ENCODE measurements around the gene SALL3. TPM values are rescaled to one million over a fixed set of nuclear protein-coding genes. Genes with fewer than 3 reads are reported as not detected.

The SALL3 gene
- total and polyA plus RNA-seq, 2 donors (not counting 3 experiments of a cell fraction or from before 2014, with no cell fraction given): not detected

DNA sequence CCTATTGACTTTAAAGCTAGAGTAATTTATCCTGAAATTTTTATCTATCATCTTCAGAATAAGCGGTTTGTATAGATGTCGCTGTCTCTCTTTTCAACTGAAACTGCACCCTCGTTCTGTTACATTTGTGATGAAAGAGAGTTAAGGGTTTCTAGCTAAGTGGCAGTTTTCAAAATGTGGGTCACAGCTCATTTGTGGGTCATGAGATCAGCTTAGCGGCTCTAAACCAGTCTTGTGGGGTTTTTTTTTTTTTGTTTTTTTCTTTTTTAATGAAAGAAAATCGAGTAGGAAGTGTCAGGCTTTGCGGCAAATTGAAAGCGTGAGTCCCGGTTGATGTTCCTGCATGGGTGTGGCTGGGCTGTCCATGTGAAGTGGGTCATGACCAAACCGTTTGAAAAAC, 31.2 kb downstream of the SALL3 start:
- POLR2A ChIA-PET: no interaction called here
- H3K4me2 ChIP-seq (ENCODE audit: insufficient read depth, low read length): no peak overlapping the region
- no peaks in the 10 kb centered on the region for H3K4me1 ChIP-seq (ENCODE audit: control insufficient read depth, extremely low read depth, insufficient read depth, low read length)
- TF ChIP-seq, protein P1, sequence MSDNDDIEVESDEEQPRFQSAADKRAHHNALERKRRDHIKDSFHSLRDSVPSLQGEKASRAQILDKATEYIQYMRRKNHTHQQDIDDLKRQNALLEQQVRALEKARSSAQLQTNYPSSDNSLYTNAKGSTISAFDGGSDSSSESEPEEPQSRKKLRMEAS (IDR thresholded peaks at IDR 0.05; ENCODE audit: insufficient read depth, insufficient read length): no peak
- TF ChIP-seq EZH2 (IDR thresholded peaks at IDR 0.05; ENCODE audit: borderline replicate concordance, low read depth, low read length, severe bottlenecking) (no peak), JUN (IDR thresholded peaks at IDR 0.05; ENCODE audit: borderline replicate concordance, insufficient read depth, insufficient read length, low read depth) (no peak), GATA2 (IDR thresholded peaks at IDR 0.05; ENCODE audit: insufficient read depth, insufficient read length, low read depth, low read length) (no peak), POLR2AphosphoS5 (IDR thresholded peaks at IDR 0.05; ENCODE audit: insufficient read depth, low read depth, low read length) (no peak), MYC (IDR thresholded peaks at IDR 0.05; ENCODE audit: low read depth, low read length) (no peak), POLR2A (IDR thresholded peaks at IDR 0.05; ENCODE audit: low read depth, low read length) (no peak), FOS (IDR thresholded peaks at IDR 0.05; ENCODE audit: borderline replicate concordance, insufficient read depth, low read length) (no peak)
- TF ChIP-seq, protein P2, sequence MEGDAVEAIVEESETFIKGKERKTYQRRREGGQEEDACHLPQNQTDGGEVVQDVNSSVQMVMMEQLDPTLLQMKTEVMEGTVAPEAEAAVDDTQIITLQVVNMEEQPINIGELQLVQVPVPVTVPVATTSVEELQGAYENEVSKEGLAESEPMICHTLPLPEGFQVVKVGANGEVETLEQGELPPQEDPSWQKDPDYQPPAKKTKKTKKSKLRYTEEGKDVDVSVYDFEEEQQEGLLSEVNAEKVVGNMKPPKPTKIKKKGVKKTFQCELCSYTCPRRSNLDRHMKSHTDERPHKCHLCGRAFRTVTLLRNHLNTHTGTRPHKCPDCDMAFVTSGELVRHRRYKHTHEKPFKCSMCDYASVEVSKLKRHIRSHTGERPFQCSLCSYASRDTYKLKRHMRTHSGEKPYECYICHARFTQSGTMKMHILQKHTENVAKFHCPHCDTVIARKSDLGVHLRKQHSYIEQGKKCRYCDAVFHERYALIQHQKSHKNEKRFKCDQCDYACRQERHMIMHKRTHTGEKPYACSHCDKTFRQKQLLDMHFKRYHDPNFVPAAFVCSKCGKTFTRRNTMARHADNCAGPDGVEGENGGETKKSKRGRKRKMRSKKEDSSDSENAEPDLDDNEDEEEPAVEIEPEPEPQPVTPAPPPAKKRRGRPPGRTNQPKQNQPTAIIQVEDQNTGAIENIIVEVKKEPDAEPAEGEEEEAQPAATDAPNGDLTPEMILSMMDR (IDR thresholded peaks at IDR 0.05; ENCODE audit: extremely low read depth in 1 of 2, insufficient read depth in 1 of 2, low read depth in 1 of 2, low read length in 2 of 2): no peak
- H3K36me3 ChIP-seq (ENCODE audit: control insufficient read depth in 2 of 2, extremely low read depth in 1 of 2, insufficient read depth in 2 of 2, low read length in 2 of 2): no peaks in the 10 kb centered on the region
- H3K27ac ChIP-seq (ENCODE audit: insufficient read depth, low read depth, low read length): no peak overlapping the region
- no peaks in the 10 kb centered on the region for H3K27me3 ChIP-seq (ENCODE audit: control insufficient read depth in 2 of 2, insufficient read depth in 2 of 2, low read length in 2 of 2)
- no peak overlapping the region for H3K4me3 ChIP-seq (replicated peaks in 1 of 3; ENCODE audit: insufficient read depth in 1 of 3, low read depth in 1 of 3, low read length in 3 of 3)
- no peaks in the 10 kb centered on the region for H3K79me2 ChIP-seq (ENCODE audit: control insufficient read depth, insufficient read depth, low read length)
- no peak overlapping the region for H2AFZ ChIP-seq (ENCODE audit: low read depth, low read length)
- FAIRE-seq (no peak), DNase-seq (ENCODE audit: low read depth, low spot score) (no peak)
- intact Hi-C loops (cut with micrococcal nuclease): no loop called here
- H3K9ac ChIP-seq (replicated peaks; ENCODE audit: extremely low read depth, insufficient read depth, low read length): no peak overlapping the region
- no peaks in the 10 kb centered on the region for H3K9me3 ChIP-seq (replicated peaks; ENCODE audit: control insufficient read depth, insufficient read depth, low read length)
- no TSS peak for BruUV-seq (replicated peaks)
- H4K20me1 ChIP-seq (replicated peaks; ENCODE audit: control insufficient read depth, extremely low read depth, insufficient read depth, low read length): no peaks in the 10 kb centered on the region
- CTCF ChIA-PET: no interaction called here
- H3K9me1 ChIP-seq (replicated peaks; ENCODE audit: control insufficient read depth, extremely low read depth, insufficient read depth, low read length): no peaks in the 10 kb centered on the region
- dilution Hi-C loops (cut with MboI; ENCODE audit: extremely low pct_ligation_motif_present, low sequenced_read_pairs): no loop called here

All from endothelial cell of umbilical vein (primary cell).